GM08714 (cell line): ENCODE measurements around the gene LORICRIN.
"Not testable (repeated sequence)": the region's sequence is repeated elsewhere in the genome, so short reads cannot be mapped to it uniquely, and the experiment has no call there.

Experiments used
- H3K4me3 ChIP-seq: fragments of 200-500 bp; sonication (Bioruptor generic); 2 replicates; pipeline ENCODE4 v1.5.1; 2014; ENCODE audit warnings: mild to moderate bottlenecking, low read length, inconsistent platforms
- ZNF274 ChIP-seq: IDR thresholded peaks from 2 replicates; pipeline ENCODE4 v1.6.1; 2012; ENCODE audit warnings: mild to moderate bottlenecking, low read depth, low read length

The LORICRIN gene, protein sequence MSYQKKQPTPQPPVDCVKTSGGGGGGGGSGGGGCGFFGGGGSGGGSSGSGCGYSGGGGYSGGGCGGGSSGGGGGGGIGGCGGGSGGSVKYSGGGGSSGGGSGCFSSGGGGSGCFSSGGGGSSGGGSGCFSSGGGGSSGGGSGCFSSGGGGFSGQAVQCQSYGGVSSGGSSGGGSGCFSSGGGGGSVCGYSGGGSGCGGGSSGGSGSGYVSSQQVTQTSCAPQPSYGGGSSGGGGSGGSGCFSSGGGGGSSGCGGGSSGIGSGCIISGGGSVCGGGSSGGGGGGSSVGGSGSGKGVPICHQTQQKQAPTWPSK

DNA sequence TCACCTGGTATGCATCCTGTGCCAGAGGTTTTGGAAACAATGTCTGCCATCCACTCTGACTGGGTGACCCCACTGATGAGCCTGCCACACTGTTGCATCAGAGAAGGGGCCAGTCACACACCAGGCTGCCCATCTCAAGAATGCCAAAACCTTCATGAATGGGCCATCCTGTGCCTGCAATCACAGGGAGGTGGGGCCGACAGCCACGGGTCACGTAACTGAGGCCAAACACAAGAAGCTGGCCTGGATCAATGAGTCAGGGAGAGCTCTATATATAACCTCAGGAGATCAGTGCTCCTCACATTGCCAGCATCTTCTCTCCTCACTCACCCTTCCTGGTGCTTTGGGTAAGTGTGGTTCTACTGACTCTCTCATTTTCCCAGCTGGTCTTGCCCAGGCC lies at the start of gene LORICRIN:
Gene LORICRIN, plus strand, starts transcription at position 301 of the 400 bp plus-strand sequence. CDS start 1,263 bp downstream, outside the sequence.
- peak within 1 kb of the TSS; percentile 44; the same call in 1 of the 2 replicates for H3K4me3 ChIP-seq

DNA sequence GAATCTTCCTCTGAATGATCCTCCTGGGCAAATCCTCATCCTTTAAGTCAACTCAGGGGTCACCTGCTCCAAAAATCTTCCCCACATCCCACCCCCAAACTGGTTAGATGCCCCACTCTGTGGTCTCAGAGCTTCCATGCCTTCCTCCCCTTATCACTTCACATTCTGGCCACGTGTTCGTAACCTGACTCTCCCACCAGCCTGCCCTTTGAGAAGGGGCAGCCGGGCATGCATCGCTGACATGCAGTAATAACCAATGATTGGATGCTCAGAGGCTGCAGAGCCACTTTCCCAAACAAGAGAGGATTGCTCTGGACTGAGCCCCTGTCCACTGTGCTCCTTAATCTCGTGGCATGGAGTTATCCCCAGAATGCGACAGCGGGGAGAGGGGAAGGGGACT lies 49.3 kb upstream of the LORICRIN start:
- TF ChIP-seq ZNF274, result no peak
- H3K4me3 ChIP-seq, result no peak overlapping the region

More for the DNA sequence above, at the start of gene LORICRIN:
- TF ChIP-seq ZNF274, result no peak

GRCh38 chr1:153212201-153212600 lies 47.3 kb upstream of the LORICRIN start:
- TF ChIP-seq ZNF274, result no peak

GRCh38 chr1:153213519-153213918 lies 46.0 kb upstream of the LORICRIN start:
- H3K4me3 ChIP-seq, result no peak overlapping the region
- no peak for TF ChIP-seq ZNF274

More at GRCh38 chr1:153212201-153212600, 47.3 kb upstream of the LORICRIN start:
- no peak overlapping the region for H3K4me3 ChIP-seq

GRCh38 chr1:153217212-153217611 lies 42.3 kb upstream of the LORICRIN start, which contains the start of gene PRR9:
Gene PRR9 (plus strand): TSS chr1:153217584. CDS start chr1:153218145, 561 bp downstream.
- H3K4me3 ChIP-seq, result no peak within 1 kb of the TSS
- no peak for TF ChIP-seq ZNF274

DNA sequence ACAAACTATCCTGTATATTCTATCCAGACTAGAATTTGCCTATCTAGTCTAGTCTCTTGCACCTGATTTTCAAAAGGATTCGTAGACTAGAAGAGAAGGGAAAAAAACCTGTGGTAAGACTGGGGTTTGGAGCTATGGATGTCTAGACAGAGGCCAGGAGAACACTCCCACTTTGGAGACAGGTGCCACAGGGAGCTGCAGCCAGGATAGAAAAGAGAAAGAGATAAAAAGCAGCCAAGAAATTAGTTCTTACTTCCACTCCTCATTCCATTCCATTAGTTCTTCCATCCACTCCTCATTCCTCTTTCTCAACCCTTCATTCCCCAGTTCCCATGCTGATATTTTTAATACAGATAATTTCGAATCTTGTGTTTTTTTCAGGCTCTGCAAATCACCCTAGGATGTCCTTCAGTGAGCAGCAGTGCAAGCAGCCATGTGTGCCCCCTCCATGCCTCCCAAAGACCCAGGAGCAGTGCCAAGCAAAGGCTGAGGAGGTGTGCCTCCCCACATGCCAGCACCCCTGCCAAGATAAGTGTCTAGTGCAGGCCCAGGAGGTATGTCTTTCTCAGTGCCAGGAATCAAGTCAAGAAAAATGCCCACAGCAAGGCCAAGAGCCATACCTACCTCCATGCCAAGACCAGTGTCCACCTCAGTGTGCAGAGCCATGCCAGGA lies 41.6 kb upstream of the LORICRIN start:
- no peak overlapping the region for H3K4me3 ChIP-seq
- no peak for TF ChIP-seq ZNF274

DNA sequence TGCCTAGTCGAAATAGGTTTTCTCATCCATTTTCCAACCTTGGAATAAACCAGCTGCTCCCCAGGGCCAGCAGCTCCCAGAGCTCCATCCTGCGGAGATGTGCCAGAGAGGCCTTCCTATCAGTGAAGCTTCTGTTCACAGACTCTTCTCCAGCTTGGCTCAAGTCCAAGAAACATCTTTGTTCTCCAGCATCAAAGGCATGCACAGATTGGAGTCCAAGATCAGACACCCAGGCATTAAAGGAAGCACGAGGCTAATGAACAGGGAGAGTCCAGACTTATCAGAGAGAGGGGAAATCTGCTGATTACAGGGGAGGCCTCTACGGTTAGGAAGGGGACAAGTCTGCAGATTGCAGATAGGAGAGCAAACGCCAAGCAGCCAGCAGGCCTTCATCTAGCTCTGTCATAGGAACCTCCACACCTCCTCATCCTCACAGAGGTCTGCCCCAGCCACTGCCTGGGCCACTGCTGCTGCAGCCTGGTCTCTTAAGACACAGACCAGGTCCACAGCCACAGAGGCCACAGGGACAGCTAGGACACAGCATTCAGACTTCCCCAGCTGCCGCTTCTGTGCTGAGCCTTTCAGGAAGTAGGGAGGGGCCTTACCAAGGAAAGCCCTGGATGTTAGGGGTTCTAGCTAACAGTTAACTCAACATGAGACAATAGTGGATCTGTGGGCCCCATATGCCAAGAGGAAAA lies 38.7 kb upstream of the LORICRIN start:
- no peak overlapping the region for H3K4me3 ChIP-seq
- TF ChIP-seq ZNF274, result no peak

- H3K4me3 ChIP-seq, result not testable (repeated sequence)
Observed at GRCh38 chr1:153223040-153223891, 36.2 kb upstream of the LORICRIN start.

DNA sequence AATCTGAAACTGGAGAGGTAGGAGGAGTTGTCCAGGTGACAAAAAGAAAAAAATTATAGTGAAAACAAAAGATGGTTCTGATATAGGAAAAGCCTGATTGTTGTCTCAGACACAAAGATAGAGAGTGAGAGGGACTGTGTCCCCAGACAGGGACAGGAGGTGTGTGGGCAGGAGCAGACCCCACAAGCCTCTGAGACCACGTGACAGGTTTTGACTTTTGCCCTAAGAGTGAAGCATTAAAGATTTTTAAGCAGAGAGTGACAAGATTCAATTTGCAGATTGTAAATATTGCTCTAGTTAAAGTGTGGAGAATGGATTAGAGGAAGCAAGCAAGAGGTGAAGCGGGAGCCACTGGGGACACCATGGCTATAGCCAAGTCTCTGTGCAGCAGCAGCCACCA lies 31.7 kb upstream of the LORICRIN start:
- H3K4me3 ChIP-seq, result no peak overlapping the region
- TF ChIP-seq ZNF274, result no peak

DNA sequence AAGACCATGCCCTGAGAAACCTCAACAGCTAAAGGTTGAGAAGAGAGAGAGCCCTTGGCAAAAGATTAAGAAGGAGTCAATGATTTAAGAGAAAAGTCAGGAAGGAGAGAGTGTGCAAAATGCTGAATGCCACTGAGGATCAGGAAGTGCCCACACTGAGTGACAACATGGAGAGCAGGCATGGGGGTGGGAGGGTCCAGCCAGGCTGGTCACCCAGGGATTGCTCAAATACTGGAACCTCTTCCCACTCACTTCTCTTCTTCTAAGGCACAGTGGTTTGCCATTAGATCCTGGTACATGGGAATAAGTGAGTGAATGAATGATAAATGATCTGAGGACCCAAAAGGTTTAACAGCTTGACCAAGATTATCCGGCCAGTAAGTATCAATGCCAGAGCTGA lies 31.0 kb upstream of the LORICRIN start:
- no peak for TF ChIP-seq ZNF274
- no peak overlapping the region for H3K4me3 ChIP-seq

- H3K4me3 ChIP-seq, result not testable (repeated sequence)
Observed at GRCh38 chr1:153229076-153229829, 30.2 kb upstream of the LORICRIN start.

DNA sequence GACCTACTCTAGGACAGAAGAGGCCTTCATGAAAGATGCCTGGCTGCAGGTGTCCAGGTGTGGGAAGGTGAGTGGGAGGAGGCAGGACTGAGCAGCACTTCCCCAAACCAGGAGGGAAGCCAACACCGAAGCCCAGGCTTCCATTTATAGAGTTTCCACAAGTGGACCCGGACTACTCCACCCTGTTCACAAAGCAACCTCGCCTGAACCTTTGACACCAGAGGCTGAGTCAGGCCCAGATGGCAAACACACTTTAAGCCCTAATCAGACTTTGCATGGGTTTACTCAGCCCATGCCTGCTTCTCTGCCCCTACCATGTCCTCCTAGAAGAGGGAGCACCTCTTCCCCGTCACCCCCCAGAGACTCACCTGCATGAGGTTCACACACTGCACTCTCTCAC lies 28.1 kb upstream of the LORICRIN start:
- no peak for TF ChIP-seq ZNF274

GRCh38 chr1:153231785-153232184 lies 27.7 kb upstream of the LORICRIN start:
- TF ChIP-seq ZNF274, result no peak
- no peak overlapping the region for H3K4me3 ChIP-seq

More for the DNA sequence above, 28.1 kb upstream of the LORICRIN start:
- H3K4me3 ChIP-seq, result no peak overlapping the region
